Measurements from ENCODE around the gene ITPRIPL2. TPM values are rescaled to one million over a fixed set of nuclear protein-coding genes. Genes with fewer than 3 reads are reported as not detected.

ITPRIPL2 gene
- total RNA-seq, result 12.9 and 13.7 TPM in 2 replicates

DNA sequence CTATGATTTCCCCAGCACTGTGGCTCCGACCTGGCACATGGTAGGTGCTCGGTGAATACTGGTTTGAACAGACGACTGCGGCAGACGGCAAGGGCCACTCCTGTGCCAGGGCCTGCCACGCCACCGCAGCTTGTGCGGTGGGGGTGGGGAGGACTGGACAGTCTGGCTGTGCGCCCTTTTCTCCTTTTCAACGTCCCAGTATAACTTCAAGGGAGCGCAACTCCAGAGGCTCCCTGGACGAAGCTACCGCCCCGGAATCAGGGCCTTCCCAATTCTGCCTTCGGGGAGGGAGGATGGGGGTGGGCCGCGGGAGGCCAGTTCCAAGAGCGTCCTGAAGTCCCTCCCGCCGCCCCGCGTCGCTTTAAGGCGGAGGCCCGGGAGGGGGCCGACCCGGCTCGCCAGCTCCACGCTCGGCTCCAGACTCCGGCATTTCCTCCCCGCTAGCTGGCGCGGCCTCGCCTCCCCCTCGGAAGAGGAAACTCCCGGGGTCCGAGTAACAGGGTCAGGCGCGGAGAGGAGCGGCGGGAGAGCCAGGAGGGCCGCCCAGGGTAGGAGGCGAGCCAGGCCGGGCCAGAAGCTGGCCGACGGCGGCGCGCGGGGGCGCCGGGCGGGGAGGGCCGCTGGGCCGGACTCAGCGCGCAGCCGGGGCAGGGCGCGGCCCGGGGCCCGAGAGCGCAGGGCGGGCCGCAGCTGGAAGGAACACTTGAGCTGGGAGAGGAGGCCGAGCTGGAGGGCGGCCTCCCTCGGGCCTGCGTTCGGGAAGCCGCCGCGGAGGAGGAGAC, at the start of gene ITPRIPL2:
TSS of gene ITPRIPL2 (plus strand) at position 388 of the 782 bp plus-strand sequence. CDS start 498 bp downstream, outside the sequence.
- intact Hi-C loops (cut with micrococcal nuclease), result no loop called here

DNA sequence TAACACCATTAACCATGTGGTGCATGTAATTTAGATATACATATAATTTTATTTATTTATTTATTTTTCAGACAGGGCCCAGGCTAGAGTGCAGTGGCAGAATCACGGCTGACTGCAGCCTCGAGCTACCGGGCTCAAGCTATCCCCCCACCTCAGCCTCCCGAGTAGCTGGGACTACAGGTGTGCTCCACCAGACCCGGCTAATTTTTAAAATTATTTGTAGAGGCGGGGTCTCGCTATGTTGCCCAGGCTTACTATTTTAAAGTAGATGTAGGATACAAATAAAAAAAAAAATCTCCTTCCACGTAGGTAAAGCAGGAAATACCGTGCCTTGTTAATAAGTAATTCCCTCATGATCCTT, 46.8 kb upstream of the ITPRIPL2 start:
- intact Hi-C loops (cut with micrococcal nuclease), result loop anchor here (1.0 to 5.0 kb wide), 8 partner anchors 19 to 1835 kb away; partner anchors contain the start of genes ARL6IP1, CCP110, DCUN1D3 and IQCK

DNA sequence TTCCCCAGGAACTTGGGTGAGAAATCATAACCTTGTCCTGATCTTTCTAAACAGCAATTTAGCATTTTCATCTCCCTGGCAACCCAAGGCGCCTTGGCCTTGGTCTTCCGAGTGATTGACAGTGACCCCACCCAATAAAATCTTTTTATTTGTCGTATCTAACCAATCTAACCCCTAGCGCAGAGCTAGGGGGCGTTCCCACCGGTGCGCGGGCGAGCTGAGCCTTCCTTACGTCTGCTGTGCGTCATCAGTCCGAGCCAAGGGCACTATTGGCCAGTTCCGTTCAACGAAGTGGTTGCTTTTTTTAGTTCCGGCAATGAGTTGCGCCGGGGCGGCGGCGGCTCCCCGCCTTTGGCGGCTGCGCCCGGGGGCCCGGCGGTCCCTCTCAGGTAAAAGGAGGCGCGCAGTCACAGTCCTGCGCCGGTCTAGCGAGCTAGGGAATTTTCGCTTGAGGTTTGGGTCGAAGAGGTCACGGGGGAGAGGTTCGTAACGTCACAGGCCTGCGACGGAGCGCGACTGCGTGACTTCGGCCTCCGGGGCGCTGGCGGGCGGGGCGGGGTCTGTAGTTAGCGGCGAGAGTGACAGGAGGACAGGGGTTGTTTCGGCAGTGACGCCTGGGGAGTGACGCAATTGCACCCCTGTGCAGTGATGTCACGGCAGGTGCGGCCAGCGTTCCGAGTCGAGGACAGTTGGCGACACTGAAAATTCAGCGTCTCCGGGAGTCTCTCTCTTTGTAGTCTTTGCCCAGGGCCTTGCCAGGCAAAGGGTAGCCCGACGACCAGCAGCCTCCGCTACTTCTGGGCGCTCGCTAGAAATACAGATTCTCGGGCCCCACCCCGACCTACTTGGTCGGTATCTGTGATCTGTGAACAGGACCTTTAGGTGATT, 46.2 kb upstream of the ITPRIPL2 start, which contains the start of gene COQ7:
TSS of gene COQ7 (plus strand) at position 266 of the 888 bp plus-strand sequence. CDS start at position 317, 51 bp downstream.
- intact Hi-C loops (cut with micrococcal nuclease), result loop anchor here (1.0 to 5.0 kb wide), 8 partner anchors 19 to 1835 kb away; partner anchors contain the start of genes ARL6IP1, CCP110, DCUN1D3 and IQCK

DNA sequence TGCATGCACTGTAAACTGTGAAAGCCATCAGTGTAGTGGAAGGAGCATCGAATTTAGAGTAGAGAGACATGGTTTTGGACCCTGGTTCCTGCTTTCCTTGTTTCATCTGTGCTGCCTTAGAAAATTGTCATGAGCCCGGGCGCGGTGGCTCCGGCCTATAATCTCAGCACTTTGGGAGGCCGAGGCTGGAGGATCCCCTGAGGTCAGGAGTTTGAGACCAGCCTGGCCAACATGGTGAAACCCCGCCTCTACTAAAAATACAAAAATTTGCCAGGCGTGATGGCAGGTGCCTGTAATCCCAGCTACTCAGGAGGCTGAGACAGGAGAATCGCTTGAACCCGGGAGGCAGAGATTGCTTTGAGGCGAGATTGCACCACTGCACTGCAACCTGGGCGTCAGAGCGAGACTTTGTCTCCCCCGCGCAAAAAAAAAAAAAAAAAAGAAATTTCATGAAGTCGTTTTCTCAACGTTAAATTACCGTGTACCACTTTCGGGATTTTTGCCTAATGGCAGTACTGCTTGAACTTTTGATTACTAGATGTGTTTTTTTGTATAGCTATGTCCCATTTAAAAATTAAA, 45.4 kb upstream of the ITPRIPL2 start:
- intact Hi-C loops (cut with micrococcal nuclease), result loop anchor here (5.0 kb wide), 1 partner anchor 1834 kb away; the partner anchor contains the start of genes DCUN1D3 and LYRM1

DNA sequence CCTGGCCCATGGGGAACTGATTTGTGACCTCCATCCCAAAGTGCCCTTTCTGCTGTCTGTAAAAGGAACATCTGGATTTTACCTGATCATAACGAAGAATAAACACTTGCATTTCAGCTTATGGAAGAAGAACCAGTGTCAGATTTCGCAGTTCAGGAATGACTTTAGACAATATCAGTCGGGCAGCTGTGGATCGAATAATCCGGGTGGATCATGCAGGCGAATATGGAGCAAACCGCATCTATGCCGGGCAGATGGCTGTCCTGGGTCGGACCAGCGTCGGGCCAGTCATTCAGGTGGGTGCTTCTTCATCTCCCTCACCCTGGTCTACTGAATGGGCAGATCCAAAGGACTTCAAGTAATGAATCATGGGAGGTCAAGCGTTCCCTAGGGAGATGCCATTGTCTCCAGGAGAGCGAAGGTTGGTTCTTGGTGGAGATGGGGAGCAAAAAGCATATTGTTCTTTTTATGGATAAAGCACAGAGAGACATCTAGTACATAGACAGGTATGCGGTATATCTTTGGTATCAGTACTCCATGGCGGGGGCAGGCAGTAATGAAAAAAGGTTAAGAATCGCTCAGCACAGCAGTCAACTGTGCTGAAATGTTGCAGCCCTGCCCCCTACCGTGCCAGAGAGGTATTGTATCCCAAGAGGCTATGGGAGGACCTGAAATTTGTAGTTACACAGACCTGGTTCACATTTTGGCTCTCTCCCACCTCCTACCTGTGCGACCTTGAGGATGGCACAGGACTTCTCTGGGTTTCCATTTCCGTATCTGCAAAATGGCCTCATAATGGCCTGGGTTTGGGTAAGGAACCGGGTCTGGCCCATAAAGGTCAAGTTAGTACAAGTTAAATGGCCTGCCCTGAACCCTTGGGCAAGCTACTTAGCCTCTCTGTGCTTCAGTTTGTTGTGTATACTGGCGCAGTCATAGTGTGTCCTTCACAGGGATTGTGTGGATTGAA, 41.7 kb upstream of the ITPRIPL2 start:
- intact Hi-C loops (cut with micrococcal nuclease), result loop anchor here (1.0 kb wide), 1 partner anchor 146 kb away; the partner anchor contains the start of gene SMG1

DNA sequence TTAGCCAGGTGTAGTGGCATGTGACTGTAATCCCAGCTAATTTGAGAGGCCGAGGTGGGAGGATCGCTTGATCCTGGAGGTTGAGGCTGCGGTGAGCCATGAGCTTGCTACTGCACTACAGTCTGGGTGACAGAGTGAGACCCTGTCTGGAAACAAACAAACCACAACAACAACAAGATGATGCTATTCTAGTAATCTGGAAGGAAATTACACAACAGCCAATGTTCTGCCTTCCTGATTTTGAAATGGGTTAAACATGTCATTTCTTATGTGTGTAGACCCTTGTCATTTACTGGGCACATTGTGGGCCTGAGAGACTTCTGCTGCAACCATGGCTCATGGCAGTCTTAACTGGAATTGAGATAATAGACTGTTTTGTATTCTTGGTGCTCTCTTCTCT, 40.4 kb upstream of the ITPRIPL2 start:
- intact Hi-C loops (cut with micrococcal nuclease), result no loop called here

DNA sequence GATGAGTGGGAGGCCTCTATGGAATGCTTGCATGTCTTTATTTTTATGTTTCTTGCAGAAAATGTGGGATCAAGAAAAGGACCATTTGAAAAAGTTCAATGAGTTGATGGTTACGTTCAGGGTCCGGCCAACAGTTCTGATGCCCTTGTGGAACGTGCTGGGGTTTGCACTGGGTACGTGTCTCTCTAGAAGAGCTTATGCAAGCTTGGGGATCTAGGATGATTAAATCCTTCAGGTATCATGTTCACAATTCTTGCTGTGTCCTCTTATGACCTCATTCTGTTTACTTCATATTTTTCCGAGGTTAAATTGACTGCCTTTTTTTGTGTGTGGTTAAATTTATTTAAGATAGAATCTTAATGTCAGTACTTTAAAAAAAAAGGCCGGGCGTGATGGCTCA, 39.9 kb upstream of the ITPRIPL2 start:
- intact Hi-C loops (cut with micrococcal nuclease), result no loop called here

DNA sequence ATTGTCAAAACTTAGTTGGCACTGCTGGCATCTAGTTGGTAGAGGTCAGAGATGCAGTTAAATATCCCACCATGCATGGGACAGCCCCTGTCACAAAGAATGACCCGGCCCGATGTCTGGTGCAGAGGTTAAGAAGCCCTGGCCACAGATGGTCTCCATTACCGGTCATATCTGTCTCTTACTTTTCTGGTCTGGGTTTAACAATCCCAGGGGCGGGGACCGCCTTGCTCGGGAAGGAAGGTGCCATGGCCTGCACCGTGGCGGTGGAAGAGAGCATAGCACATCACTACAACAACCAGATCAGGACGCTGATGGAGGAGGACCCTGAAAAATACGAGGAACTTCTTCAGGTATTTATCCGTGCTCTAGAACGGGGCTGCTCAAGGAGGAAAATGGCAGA, 38.3 kb upstream of the ITPRIPL2 start:
- intact Hi-C loops (cut with micrococcal nuclease), result no loop called here

DNA sequence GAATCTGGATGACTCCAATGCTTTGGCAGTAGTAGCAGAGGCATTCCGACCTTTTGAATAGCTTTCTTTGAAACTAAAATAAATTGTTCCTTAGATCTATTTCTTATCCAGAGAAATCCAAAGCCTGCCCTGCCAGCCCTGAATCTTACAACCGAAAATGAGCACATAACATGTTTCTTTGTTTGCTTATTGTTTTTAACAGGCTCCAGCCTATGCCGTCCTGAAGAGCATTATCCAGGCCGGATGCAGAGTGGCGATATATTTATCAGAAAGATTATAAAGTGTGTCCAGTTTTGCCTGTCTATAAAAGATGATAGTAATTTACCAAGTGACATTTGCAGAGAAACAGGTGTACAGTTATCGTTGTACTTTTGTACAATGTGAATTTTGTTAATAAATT, 35.9 kb upstream of the ITPRIPL2 start:
- intact Hi-C loops (cut with micrococcal nuclease), result no loop called here

DNA sequence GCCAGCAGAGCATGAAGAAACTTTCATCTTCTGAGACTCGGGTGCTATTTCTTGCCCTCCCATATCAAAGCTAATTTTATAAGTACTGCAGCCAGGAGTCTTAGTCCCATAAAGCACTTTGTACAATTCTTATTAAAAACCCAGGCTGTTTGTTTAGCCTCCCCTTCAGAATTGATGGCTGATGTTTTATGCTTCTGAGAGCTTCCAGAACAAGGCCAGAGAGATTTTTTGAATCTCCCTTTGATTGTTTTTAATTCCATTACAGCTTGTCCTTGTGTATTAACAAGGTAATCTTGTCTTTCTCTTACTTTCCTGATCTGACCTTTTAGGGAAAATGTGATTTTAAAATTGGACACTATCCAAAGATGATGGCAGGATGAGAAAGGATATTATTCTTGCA, 30.1 kb upstream of the ITPRIPL2 start:
- intact Hi-C loops (cut with micrococcal nuclease), result no loop called here

DNA sequence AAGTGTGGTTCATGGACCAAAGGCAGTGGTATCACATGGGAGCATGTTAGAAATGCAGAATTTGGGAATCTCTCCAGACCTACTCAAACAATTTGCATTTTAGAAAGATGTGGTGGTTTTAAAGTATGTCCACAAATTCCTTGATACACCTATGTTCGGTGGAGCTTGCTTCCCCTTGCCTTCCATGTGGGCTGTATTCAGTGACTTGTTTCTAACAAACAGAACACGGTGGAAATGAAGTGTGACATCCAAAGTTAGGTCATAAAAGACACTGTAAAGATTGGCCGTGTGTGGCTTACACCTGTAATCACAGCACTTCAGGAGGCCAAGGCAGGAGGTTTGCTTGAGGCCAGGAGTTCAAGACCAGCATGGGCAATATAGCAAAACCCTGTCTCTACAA, 29.6 kb upstream of the ITPRIPL2 start:
- intact Hi-C loops (cut with micrococcal nuclease), result no loop called here

DNA sequence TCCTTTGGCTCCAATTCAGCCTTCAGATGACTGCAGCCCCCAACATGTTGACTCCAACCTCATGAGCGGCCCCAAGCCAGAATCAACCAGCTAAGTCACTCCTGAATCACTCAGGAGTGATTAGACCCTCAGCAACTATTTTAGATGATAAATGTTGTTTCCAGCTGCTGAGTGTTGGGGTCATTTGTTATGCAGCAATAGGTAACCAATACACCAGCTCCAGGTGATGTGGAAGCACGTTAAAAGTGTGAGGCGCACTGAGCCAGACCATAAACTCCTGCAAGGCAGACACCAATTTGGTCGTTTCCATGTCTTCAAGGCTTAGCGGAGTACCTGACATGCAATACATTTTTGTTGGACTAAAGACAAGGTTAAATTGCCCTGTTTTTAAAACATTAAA, 28.9 kb upstream of the ITPRIPL2 start:
- intact Hi-C loops (cut with micrococcal nuclease), result no loop called here

DNA sequence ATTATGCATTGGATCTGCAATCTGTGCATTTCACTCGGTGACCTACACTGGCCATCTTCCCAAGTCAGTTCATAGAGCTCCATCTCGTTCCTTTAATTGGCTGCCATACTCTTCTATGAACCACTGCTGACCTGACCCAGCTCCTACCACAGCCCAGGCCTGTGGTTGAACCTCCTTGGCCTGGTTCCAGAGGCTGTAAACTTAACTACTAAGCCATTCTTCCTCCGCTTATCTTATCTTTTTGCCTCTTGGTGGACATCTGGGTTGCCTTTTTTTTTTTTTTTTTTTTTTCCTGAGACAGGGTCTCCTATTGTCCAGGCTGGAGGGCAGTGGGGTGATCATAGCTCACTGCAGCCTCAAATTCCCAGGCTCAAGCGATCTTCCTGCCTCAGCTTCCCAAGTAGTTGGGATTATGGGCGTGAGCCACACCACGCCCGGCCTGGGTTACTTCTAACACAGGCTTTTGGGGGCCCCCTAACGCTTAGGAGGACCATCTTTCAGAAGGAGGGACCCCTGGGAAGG, 28.0 kb upstream of the ITPRIPL2 start:
- intact Hi-C loops (cut with micrococcal nuclease), result loop anchor here (1.0 kb wide), 7 partner anchors 18 to 801 kb away; partner anchors contain the start of gene COQ7

DNA sequence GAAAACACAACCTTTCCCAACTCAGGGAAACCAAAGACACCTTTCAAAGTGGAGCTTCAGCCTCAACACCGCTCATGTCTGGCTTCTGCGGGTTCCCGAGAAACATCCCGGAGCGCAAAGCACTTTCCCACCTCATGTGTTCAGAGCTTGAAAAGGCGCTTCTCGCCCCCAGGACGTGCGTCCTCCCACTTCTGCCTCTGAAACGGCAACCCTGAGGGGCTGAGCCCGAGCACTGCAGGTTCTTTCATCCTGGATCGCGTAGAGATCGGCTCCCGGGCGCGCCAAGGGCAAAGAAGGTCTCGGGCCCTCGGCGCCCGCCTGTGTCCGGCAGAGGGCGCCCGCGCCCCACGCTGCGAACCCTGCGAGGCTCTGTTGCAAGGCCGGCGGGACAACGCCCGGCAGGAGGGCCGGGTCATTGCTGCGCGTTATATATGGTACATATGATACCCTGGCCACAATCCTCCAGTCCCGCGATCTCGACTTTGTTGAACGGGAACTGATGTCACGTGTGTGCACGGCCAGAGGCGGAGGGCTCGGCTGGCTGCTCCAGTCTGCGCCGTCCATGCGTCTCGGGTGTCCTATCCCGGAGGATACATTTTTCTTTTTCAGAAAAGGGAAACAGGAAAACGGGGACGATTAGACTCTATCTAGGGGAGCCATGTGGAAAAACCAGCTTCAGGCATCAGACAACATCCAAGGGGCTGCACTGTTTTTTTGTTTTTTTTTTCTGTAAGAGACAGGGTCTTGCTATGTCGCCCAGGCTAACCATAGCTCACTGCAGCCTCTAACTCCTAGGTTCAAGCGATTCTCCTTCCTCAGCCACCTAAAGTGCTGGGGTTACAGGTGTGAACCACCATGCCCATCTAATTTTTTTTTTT, 27.2 kb upstream of the ITPRIPL2 start:
- intact Hi-C loops (cut with micrococcal nuclease), result loop anchor here (1.0 kb wide), 7 partner anchors 19 to 800 kb away; partner anchors contain the start of gene COQ7

DNA sequence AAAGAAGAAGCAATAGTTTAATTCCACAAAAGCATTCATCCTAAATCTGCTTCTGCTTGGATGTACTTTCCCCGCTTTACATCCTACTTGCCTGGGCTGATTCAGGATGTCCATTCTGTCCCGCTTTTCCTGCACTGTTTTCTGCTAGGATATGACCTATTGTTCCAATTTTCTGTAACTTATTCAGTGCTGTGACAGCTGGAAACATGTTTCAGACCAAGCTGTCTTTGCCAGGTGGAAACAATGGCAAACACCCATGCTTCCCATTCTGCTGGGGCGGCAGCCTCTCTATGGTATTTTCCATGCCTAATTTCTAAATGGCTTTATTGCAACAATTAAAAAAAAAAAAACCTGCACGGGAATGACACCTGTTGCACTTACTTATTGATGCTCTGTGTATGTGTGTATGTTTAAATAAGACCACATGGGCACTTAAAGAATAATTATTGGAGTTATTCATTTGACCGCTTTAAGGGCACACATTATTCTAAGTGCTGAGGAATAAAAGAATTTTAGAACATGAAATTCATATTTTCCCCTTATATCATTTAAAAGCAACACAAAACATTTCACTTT, 25.3 kb upstream of the ITPRIPL2 start:
- intact Hi-C loops (cut with micrococcal nuclease), result no loop called here

DNA sequence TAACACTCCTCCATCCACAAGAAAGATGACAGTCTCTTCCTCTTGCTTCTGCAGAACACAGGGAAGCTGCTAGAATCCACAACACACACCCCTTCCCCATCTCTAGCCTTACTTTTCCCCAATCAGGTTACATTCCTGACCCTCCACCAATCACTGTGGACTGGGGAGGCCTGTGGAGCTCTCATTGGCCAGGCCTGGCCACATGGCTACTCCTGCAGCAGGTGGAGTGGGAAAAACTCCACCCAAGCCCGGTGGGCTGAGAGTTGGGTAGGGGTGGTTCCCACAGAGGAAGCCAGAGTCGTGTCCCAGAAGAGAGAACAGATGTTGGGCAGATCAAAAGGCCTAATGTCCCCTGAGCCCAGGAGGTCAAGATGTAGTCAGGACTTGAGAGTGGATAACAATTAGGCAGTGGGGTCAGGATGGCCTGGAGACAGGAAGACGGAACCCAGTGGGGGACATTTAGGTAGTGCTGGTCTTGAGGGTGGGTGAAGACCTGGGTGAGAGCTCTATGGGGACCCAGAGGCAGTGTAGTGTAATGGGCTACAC, 24.3 kb upstream of the ITPRIPL2 start:
- intact Hi-C loops (cut with micrococcal nuclease), result no loop called here

DNA sequence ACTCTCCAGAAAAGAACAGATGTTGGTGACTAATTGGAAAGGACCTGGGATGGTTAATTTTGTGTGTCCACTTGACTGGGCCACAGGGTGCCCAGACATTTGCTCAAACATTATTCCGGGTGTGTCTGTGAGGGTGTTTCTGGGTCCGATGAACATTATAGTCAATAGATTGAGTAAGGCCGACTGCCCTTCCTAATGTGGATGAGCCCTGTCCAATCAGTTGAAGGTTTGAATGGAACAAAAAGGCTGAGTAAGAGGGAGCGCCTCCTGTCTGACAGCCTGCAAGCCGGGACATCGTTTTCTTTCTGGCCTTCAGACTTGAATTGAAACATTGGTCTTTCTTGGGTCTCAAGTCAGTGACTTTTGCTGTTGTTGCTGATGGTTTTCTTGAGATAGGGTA, 22.8 kb upstream of the ITPRIPL2 start:
- intact Hi-C loops (cut with micrococcal nuclease), result no loop called here

All from T-helper 1 cell treated with Interleukin-12 subunit alpha and Interleukin-12 subunit beta and Interleukin-4 antibody, amounts not matched to agents 30 ng/mL and 1 ng/mL, for 36 hours (primary cell).